HG03095 (cell line): ENCODE data around the gene PPP1R8.
"Not testable (repeated sequence)": the region's sequence is repeated elsewhere in the genome, so short reads cannot be mapped to it uniquely, and the experiment has no call there.

Source experiments
- ATAC-seq: cut with Tn5 transposase; IDR thresholded peaks from one replicate; pipeline ENCODE4 v1.9.1; 2021; ENCODE audit warnings: moderate library complexity; ENCODE audit not compliant: unreplicated experiment

Gene PPP1R8

GRCh38 chr1:27869719-27870085 lies 39.1 kb downstream of the PPP1R8 start:
- no peak for ATAC-seq

- ATAC-seq, result not testable (repeated sequence)
Observed at GRCh38 chr1:27871076-27871475, 40.5 kb downstream of the PPP1R8 start.

GRCh38 chr1:27872059-27872801 lies 41.6 kb downstream of the PPP1R8 start, which contains the start of gene THEMIS2:
THEMIS2 (plus strand) TSS chr1:27872544; CDS start chr1:27872572, 28 bp downstream.
- no peak for ATAC-seq

GRCh38 chr1:27872802-27873551 lies 42.4 kb downstream of the PPP1R8 start:
- no peak for ATAC-seq

GRCh38 chr1:27873671-27874384 lies 43.2 kb downstream of the PPP1R8 start:
- ATAC-seq, result no peak

- ATAC-seq, result no peak
Observed at GRCh38 chr1:27876341-27877114, 45.9 kb downstream of the PPP1R8 start.

- no peak for ATAC-seq
Observed at GRCh38 chr1:27877115-27877416, 46.5 kb downstream of the PPP1R8 start.

- ATAC-seq, result no peak
Observed at GRCh38 chr1:27878039-27878438, 47.5 kb downstream of the PPP1R8 start.

- no peak for ATAC-seq
Observed at GRCh38 chr1:27878787-27879335, 48.3 kb downstream of the PPP1R8 start.

GRCh38 chr1:27879374-27880082 lies 48.9 kb downstream of the PPP1R8 start:
- ATAC-seq, result no peak

- ATAC-seq, result no peak
Observed at GRCh38 chr1:27882543-27882903, 51.9 kb downstream of the PPP1R8 start.

GRCh38 chr1:27883536-27883935 lies 53.0 kb downstream of the PPP1R8 start:
- ATAC-seq, result no peak

- ATAC-seq, result no peak
Observed at GRCh38 chr1:27884006-27884954, 53.7 kb downstream of the PPP1R8 start.

- no peak for ATAC-seq
Observed at GRCh38 chr1:27885114-27885528, 54.5 kb downstream of the PPP1R8 start.

- ATAC-seq, result no peak
Observed at GRCh38 chr1:27885621-27886352, 55.2 kb downstream of the PPP1R8 start.

GRCh38 chr1:27886353-27886679 lies 55.7 kb downstream of the PPP1R8 start:
- no peak for ATAC-seq

- no peak for ATAC-seq
Observed at GRCh38 chr1:27886744-27887143, 56.2 kb downstream of the PPP1R8 start.

GRCh38 chr1:27887215-27888021 lies 56.8 kb downstream of the PPP1R8 start:
- no peak for ATAC-seq
